CD4-positive, alpha-beta memory T cell (primary cell): ENCODE results near the gene USP31. TPM values are rescaled to one million over a fixed set of nuclear protein-coding genes. Genes with fewer than 3 reads are reported as not detected.

Experiments used
- CTCF ChIA-PET: fragments of 350-600 bp; sonication (Branson Sonifier 250); formaldehyde crosslinking; loops from one replicate; lab custom pipeline; 2021; ENCODE audit warnings: inconsistent platforms; ENCODE audit not compliant: partially characterized antibody; lab: Charles Lee
- POLR2A ChIA-PET: fragments of 350-600 bp; sonication (Branson Sonifier 250); formaldehyde crosslinking; loops from one replicate; lab custom pipeline; 2021; ENCODE audit not compliant: partially characterized antibody; lab: Charles Lee
- DNase-seq, 5 donors: peaks; one replicate each; pipeline versions ENCODE4 v3.0.0 to v3.0.0-alpha.2; 2020 to 2022; ENCODE audit warnings: mixed read lengths in 1 of 5
- H3K27ac ChIP-seq: one replicate; pipeline ENCODE4 v1.7.0; 2013; ENCODE audit warnings: low read depth, low read length
- H3K27me3 ChIP-seq: 2 replicates; pipeline ENCODE4 v1.7.0; 2013; ENCODE audit warnings: mild to moderate bottlenecking, low read length, moderate library complexity; ENCODE audit not compliant: insufficient read depth
- H3K36me3 ChIP-seq: 2 replicates; pipeline ENCODE4 v1.7.0; 2013; ENCODE audit warnings: mild to moderate bottlenecking, low read length, moderate library complexity; ENCODE audit not compliant: insufficient read depth
- H3K4me1 ChIP-seq: 2 replicates; pipeline ENCODE4 v1.7.0; 2013; ENCODE audit warnings: mild to moderate bottlenecking, low read length, moderate library complexity; ENCODE audit not compliant: insufficient read depth
- H3K4me3 ChIP-seq, 2 donors: one replicate each; pipeline ENCODE4 v1.7.0; 2013; ENCODE audit warnings: low read length in 2 of 2, mild to moderate bottlenecking in 1 of 2
- H3K9me3 ChIP-seq, 2 donors: one replicate each; pipeline ENCODE4 v1.7.0; 2013; ENCODE audit warnings: low read length in 2 of 2, control low read depth in 1 of 2; ENCODE audit not compliant: control insufficient read depth in 1 of 2
- H3K27ac Mint-ChIP-seq, 7 donors: one replicate each; pipeline ENCODE4 v1.8.0; 2020 to 2021; ENCODE audit warnings: mixed read lengths in 7 of 7, mild to moderate bottlenecking in 6 of 7, inconsistent platforms in 3 of 7, moderate library complexity in 3 of 7
- H3K27me3 Mint-ChIP-seq, 2 donors: one replicate each; pipeline ENCODE4 v1.8.0; 2020 to 2021; ENCODE audit warnings: mixed read lengths in 2 of 2
- H3K36me3 Mint-ChIP-seq, 2 donors: one replicate each; pipeline ENCODE4 v1.8.0; 2020 to 2021; ENCODE audit warnings: mixed read lengths in 2 of 2, inconsistent platforms in 1 of 2, mild to moderate bottlenecking in 1 of 2
- H3K4me1 Mint-ChIP-seq, 4 donors: one replicate each; pipeline ENCODE4 v1.8.0; 2020 to 2021; ENCODE audit warnings: mixed read lengths in 4 of 4, mild to moderate bottlenecking in 1 of 4
- H3K4me3 Mint-ChIP-seq, 8 donors: one replicate each; pipeline ENCODE4 v1.8.0; 2020 to 2021; ENCODE audit warnings: mixed read lengths in 8 of 8, mild to moderate bottlenecking in 7 of 8, moderate library complexity in 6 of 8, inconsistent platforms in 3 of 8
- H3K9me3 Mint-ChIP-seq, 8 donors: one replicate each; pipeline ENCODE4 v1.8.0; 2020 to 2021; ENCODE audit warnings: mixed read lengths in 8 of 8, mild to moderate bottlenecking in 5 of 8, inconsistent platforms in 3 of 8, moderate library complexity in 1 of 8
- intact Hi-C: fragments of 100-400 bp; cut with micrococcal nuclease; formaldehyde crosslinking; loops from one replicate; pipeline ENCODE4 v1.15.1; 2023
- polyA plus RNA-seq, 2 donors: library from polyadenylated mRNA; unstranded; fragments of 300-500 nt; fragmentation: Illumina TruSeq; gene quantifications; one replicate each; pipeline ENCODE4 v1.2.3, GENCODE V29; 2021
- total RNA-seq, 2 experiments: library from RNA; stranded (reverse); gene quantifications; one replicate each; pipeline ENCODE4 v1.2.3, GENCODE V29; 2021

The USP31 gene
- total and polyA plus RNA-seq, 4 experiments from 2014 or later: 0.07 to 5.0 (median 2.9) TPM

DNA sequence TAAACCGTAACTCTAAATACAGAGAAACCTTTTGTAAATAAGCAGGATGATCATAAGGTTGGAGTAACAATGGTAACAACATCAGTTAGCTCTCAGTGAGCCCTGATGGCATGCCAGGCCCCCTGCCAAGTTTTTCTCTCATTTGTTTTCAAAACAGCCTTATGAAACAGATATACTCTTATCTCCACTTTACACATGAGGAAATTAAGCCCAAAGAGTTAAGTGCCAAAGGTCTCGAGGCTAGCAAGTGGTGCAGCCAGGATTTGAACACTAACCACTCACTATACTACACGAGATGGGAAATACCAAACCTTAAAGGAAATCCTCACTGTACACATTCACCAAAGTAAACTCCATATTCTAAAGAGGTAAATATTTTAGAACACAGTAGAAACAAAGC, 15.0 kb downstream of the USP31 start:
- H3K4me1 Mint-ChIP-seq: peaks cover 2 to 10% (median 7%) of the 10 kb centered on the region in 4 donors
- peaks cover 3 to 32% (median 22%) of the 10 kb centered on the region in 8 donors for H3K9me3 Mint-ChIP-seq
- Histone ChIP-seq H3K4me1 (no peaks in the 10 kb centered on the region), H3K27ac (no peak overlapping the region), H3K36me3 (no peaks in the 10 kb centered on the region), H3K9me3 (no peaks in the 10 kb centered on the region), H3K27me3 (no peaks in the 10 kb centered on the region), H3K4me3 (no peak overlapping the region)
- no peak overlapping the region for H3K4me3 Mint-ChIP-seq
- peaks cover 0 to 2% of the 10 kb centered on the region in 2 donors for H3K27me3 Mint-ChIP-seq
- intact Hi-C loops: no loop called here
- CTCF ChIA-PET: no interaction called here
- POLR2A ChIA-PET: no interaction called here
- H3K36me3 Mint-ChIP-seq: peaks cover 11 to 17% of the 10 kb centered on the region in 2 donors
- DNase-seq: no peak
- H3K27ac Mint-ChIP-seq: no peak overlapping the region

DNA sequence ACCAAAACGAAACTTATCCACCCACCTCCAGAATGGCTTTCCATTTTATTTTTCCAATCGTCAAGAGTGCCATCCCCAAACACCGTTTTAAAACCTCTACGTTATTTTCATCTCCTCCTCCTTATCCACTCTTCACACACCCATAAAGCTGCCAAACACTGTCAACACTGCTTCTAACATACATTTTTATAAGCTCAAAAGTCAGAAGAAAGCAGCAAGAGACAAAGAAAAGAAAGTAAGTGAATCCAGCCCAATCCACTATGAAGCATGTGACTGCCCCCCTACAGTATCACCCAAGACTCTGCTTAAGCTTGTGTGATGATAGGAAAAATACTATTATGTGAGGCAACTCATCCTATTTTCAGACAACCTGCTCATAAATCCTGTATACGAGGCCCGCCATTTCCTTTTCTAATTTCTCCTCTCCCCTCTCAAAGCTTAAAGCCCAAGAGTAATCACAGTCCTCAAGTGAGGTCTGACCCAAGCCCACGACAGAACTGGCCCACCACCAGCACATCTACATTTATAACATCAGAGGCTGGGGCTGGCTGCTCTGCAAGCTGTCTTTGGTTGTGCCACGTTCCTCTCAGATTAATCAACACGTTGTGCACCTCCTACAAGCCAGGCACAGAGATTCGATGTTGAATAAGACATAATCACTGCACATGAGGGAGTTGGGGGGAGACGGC, 16.3 kb downstream of the USP31 start:
- no peak for DNase-seq
- no peak overlapping the region for H3K4me3 ChIP-seq
- H3K4me3 Mint-ChIP-seq: peak overlapping the region in 1 of 8 donors; percentile 46
- H3K36me3 ChIP-seq: no peaks in the 10 kb centered on the region
- H3K4me1 ChIP-seq: no peaks in the 10 kb centered on the region
- peaks cover 9 to 15% of the 10 kb centered on the region in 2 donors for H3K36me3 Mint-ChIP-seq
- peak overlapping the region in 1 of 7 donors; percentile 17 for H3K27ac Mint-ChIP-seq
- H3K9me3 ChIP-seq: no peaks in the 10 kb centered on the region
- ChIA-PET POLR2A (no interaction called here), CTCF (no interaction called here)
- peaks cover 2 to 10% (median 7%) of the 10 kb centered on the region in 4 donors for H3K4me1 Mint-ChIP-seq
- H3K27me3 Mint-ChIP-seq: peaks cover 0 to 2% of the 10 kb centered on the region in 2 donors
- no peaks in the 10 kb centered on the region for H3K27me3 ChIP-seq
- H3K27ac ChIP-seq: no peak overlapping the region
- H3K9me3 Mint-ChIP-seq: peaks cover 3 to 22% (median 16%) of the 10 kb centered on the region in 8 donors
- intact Hi-C loops: no loop called here

DNA sequence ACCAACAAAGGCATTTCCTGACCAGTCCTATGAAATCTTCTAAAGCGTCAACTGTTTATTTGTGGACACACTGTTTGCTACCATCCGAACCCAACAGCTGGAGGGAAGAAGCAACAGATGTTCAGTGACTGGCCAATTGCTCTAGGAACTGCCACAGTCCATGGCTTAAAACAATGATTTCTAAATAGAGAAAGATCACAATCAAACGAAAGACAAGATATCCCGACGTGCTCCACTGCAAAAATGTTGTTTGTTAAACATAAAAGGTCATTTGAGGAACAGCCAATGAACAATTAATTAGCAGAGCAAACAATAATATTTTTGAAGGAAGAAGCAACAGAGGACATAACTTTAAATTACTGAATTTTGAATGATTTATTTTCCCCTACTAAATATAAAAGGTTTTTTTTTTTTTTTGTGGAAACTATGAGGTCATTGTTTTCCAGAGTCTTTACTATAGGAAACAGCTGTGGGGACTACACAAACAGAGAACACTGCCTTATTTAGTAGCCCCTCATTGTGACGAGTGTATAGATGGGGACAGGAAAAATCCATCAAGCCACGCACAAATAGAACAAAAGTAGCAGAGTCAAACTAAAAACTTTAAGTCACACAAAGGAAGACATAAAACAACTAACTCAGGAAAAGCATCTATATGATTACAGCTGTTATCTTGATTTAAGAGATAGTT, 17.2 kb downstream of the USP31 start:
- ChIA-PET POLR2A (no interaction called here), CTCF (no interaction called here)
- no peak overlapping the region for H3K4me3 ChIP-seq
- no peaks in the 10 kb centered on the region for H3K27me3 ChIP-seq
- Mint-ChIP-seq H3K9me3 (peaks cover 1 to 15% (median 12%) of the 10 kb centered on the region in 8 donors), H3K4me1 (peaks cover 2 to 10% (median 7%) of the 10 kb centered on the region in 4 donors), H3K27me3 (peaks cover 0 to 2% of the 10 kb centered on the region in 2 donors), H3K27ac (no peak overlapping the region), H3K4me3 (no peak overlapping the region), H3K36me3 (peaks cover 5 to 8% of the 10 kb centered on the region in 2 donors)
- intact Hi-C loops: no loop called here
- no peaks in the 10 kb centered on the region for H3K36me3 ChIP-seq
- H3K9me3 ChIP-seq: no peaks in the 10 kb centered on the region
- no peak for DNase-seq
- no peaks in the 10 kb centered on the region for H3K4me1 ChIP-seq
- H3K27ac ChIP-seq: no peak overlapping the region

DNA sequence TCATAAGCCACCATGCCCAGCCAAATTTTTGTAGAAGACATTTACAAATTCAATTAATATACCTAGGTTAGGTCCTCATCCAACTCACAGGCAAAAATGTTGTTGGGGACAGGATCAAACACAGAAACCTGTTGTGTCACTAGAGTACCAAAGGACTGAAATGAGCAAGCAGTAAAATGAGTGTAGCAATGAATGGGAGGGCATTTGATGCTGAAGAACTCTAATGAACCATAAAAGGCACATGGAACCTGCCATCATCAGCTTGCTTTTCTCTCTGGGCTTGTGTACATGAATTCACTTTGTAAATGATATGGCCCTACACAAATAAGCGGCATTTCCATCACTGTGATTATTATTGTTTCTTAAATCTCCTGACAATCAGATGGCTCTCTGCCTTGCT, 17.8 kb downstream of the USP31 start:
- ChIA-PET POLR2A (no interaction called here), CTCF (no interaction called here)
- no peaks in the 10 kb centered on the region for H3K9me3 ChIP-seq
- H3K27ac ChIP-seq: no peak overlapping the region
- H3K27me3 ChIP-seq: no peaks in the 10 kb centered on the region
- H3K4me1 ChIP-seq: no peaks in the 10 kb centered on the region
- H3K36me3 ChIP-seq: no peaks in the 10 kb centered on the region
- peaks cover 2 to 10% (median 7%) of the 10 kb centered on the region in 4 donors for H3K4me1 Mint-ChIP-seq
- H3K4me3 Mint-ChIP-seq: no peak overlapping the region
- intact Hi-C loops: no loop called here
- H3K27ac Mint-ChIP-seq: no peak overlapping the region
- peaks cover 0 to 11% (median 9%) of the 10 kb centered on the region in 8 donors for H3K9me3 Mint-ChIP-seq
- H3K4me3 ChIP-seq: no peak overlapping the region
- peaks cover 5 to 6% of the 10 kb centered on the region in 2 donors for H3K36me3 Mint-ChIP-seq
- H3K27me3 Mint-ChIP-seq: peaks cover 0 to 2% of the 10 kb centered on the region in 2 donors
- DNase-seq: no peak

DNA sequence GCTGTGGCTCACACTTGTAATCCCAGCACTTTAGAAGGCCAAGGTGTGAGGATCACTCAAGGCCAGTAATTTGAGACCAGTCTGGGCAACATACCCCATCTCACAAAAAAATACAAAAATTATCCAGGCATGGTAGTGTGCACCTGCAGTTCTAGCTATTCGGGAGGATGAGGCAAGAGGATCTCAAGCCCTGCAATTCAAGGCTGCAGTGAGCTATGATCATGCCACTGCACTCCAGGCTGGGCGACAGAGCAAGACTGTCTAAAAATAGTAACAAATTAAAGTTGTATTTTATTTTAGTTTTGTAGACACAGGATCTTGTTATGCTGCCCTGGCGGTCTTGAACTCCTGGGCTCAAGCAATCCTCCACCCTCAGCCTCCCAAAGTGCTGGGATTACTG, 18.2 kb downstream of the USP31 start:
- Histone ChIP-seq H3K27ac (no peak overlapping the region), H3K36me3 (no peaks in the 10 kb centered on the region), H3K4me1 (no peaks in the 10 kb centered on the region), H3K4me3 (no peak overlapping the region), H3K27me3 (no peaks in the 10 kb centered on the region), H3K9me3 (no peaks in the 10 kb centered on the region)
- Mint-ChIP-seq H3K4me3 (no peak overlapping the region), H3K9me3 (peaks cover 0 to 9% (median 7%) of the 10 kb centered on the region in 8 donors), H3K27ac (no peak overlapping the region), H3K27me3 (peaks cover 0 to 2% of the 10 kb centered on the region in 2 donors), H3K4me1 (peaks cover 2 to 10% (median 7%) of the 10 kb centered on the region in 4 donors), H3K36me3 (peaks cover 4 to 5% of the 10 kb centered on the region in 2 donors)
- ChIA-PET CTCF (no interaction called here), POLR2A (no interaction called here)
- intact Hi-C loops: no loop called here
- no peak for DNase-seq

DNA sequence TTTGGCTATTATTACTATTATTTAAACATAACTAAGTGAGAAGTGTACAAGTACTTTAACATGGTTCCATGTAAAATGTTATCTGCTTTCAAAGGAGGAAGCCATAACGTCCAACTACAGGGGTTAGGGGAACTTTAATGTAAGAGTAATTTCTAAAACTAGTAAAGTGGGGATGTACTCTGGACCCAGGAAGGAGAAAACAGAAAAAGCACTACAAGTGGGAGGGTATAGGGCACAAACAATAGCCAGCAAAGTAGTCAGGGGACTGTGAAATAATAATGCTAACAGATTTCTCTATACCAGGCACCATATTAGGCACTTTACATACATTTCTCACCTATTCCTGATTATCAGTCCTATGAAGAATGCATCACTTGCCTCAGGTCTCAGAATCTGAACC, 19.6 kb downstream of the USP31 start:
- Mint-ChIP-seq H3K4me1 (peaks cover 5 to 15% (median 7%) of the 10 kb centered on the region in 4 donors), H3K4me3 (no peak overlapping the region), H3K9me3 (peaks cover 0 to 2% (median 0%) of the 10 kb centered on the region in 8 donors), H3K27ac (no peak overlapping the region), H3K27me3 (peaks cover 0 to 2% of the 10 kb centered on the region in 2 donors), H3K36me3 (no peaks in the 10 kb centered on the region)
- DNase-seq: no peak
- no peaks in the 10 kb centered on the region for H3K4me1 ChIP-seq
- H3K4me3 ChIP-seq: no peak overlapping the region
- ChIA-PET CTCF (no interaction called here), POLR2A (interaction anchor here (0.6 kb wide), 1 partner anchor 1545 kb away, joined by 3 read pairs; no protein-coding TSS in a partner anchor)
- no peaks in the 10 kb centered on the region for H3K9me3 ChIP-seq
- H3K36me3 ChIP-seq: no peaks in the 10 kb centered on the region
- H3K27ac ChIP-seq: no peak overlapping the region
- no peaks in the 10 kb centered on the region for H3K27me3 ChIP-seq
- intact Hi-C loops: no loop called here

DNA sequence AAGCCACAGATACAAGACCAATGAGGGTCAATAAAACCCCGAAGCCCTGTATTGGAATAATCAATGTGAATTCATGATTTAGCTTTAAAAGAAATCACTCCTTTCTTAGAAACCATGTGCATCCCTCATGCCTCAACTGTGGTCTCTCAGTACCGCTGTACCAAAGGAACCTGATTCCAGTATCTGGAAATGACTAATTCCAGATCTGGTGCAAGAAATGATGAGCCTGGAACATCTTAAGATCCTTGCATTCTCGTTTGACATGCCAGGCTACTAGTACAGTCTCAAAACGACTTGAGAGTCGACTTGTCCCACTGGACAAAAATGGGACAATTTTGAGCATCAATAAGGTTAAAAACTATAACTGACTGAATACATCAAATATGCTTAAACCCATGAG, 21.2 kb downstream of the USP31 start:
- no peak overlapping the region for H3K27ac Mint-ChIP-seq
- no peak for DNase-seq
- Histone ChIP-seq H3K27ac (no peak overlapping the region), H3K27me3 (no peaks in the 10 kb centered on the region), H3K4me1 (no peaks in the 10 kb centered on the region), H3K9me3 (no peaks in the 10 kb centered on the region), H3K4me3 (no peak overlapping the region), H3K36me3 (no peaks in the 10 kb centered on the region)
- intact Hi-C loops: no loop called here
- H3K9me3 Mint-ChIP-seq: no peaks in the 10 kb centered on the region
- no peaks in the 10 kb centered on the region for H3K36me3 Mint-ChIP-seq
- POLR2A ChIA-PET: no interaction called here
- no peak overlapping the region for H3K4me3 Mint-ChIP-seq
- H3K27me3 Mint-ChIP-seq: peaks cover 0 to 2% of the 10 kb centered on the region in 2 donors
- CTCF ChIA-PET: interaction anchor here (1.3 kb wide), 1 partner anchor 308 kb away, joined by 3 read pairs; no protein-coding TSS in a partner anchor
- H3K4me1 Mint-ChIP-seq: peaks cover 5 to 11% (median 7%) of the 10 kb centered on the region in 4 donors
